ENCODE data around the gene ZNF888. TPM values are rescaled to one million over a fixed set of nuclear protein-coding genes. Genes with fewer than 3 reads are reported as not detected.
A peak's percentile ranks its signal among the peaks of the same experiment; 100 is the strongest.

The ZNF888 gene
- total RNA-seq, 1 donor from 2014 or later, result 11.9 TPM

- intact Hi-C loops (cut with micrococcal nuclease), result loop anchor here (1.0 to 5.0 kb wide), 9 partner anchors 20 to 425 kb away; partner anchors contain the start of genes ZNF160, ZNF320, ZNF468 and ZNF525
- ATAC-seq (ENCODE audit: low read depth) (no peak), DNase-seq (no peak)
- Mint-ChIP-seq H3K36me3 (ENCODE audit: low read depth) (peaks cover 45% of the 10 kb centered on the region), H3K27me3 (no peaks in the 10 kb centered on the region), H3K4me3 (peak overlapping the region; percentile 94), H3K4me1 (peaks cover 31% of the 10 kb centered on the region), H3K9me3 (peaks cover 19% of the 10 kb centered on the region), H3K27ac (peak overlapping the region; percentile 92)
- no peak for TF ChIP-seq CTCF (IDR thresholded peaks at IDR 0.05)
- POLR2A ChIA-PET, result interaction anchor here (0.6 to 1.4 kb wide), 6 partner anchors 19 to 831 kb away, joined by 3 to 9 read pairs (median 6); no protein-coding TSS in a partner anchor
- CTCF ChIA-PET, result no interaction called here
These were observed 38.8 kb upstream of the ZNF888 start for GRCh38 chr19:52961981-52962380.

GRCh38 chr19:52959613-52960295, 36.5 kb upstream of the ZNF888 start:
- Mint-ChIP-seq H3K4me3 (peak overlapping the region; percentile 4), H3K27ac (no peak overlapping the region), H3K9me3 (peaks cover 30% of the 10 kb centered on the region), H3K4me1 (peaks cover 31% of the 10 kb centered on the region), H3K36me3 (ENCODE audit: low read depth) (peaks cover 67% of the 10 kb centered on the region), H3K27me3 (no peaks in the 10 kb centered on the region)
- POLR2A ChIA-PET, result interaction anchor here (1.0 kb wide), 1 partner anchor 373 kb away, joined by 3 read pairs; no protein-coding TSS in a partner anchor
- intact Hi-C loops (cut with micrococcal nuclease), result loop anchor here (5.0 kb wide), 1 partner anchor 422 kb away; no protein-coding TSS in a partner anchor
- CTCF ChIA-PET, result no interaction called here
- DNase-seq (no peak), ATAC-seq (ENCODE audit: low read depth) (no peak)
- no peak for TF ChIP-seq CTCF (IDR thresholded peaks at IDR 0.05)

GRCh38 chr19:52957591-52957990, 34.4 kb upstream of the ZNF888 start:
- Mint-ChIP-seq H3K4me1 (peaks cover 16% of the 10 kb centered on the region), H3K27me3 (no peaks in the 10 kb centered on the region), H3K4me3 (no peak overlapping the region), H3K27ac (no peak overlapping the region), H3K9me3 (peaks cover 36% of the 10 kb centered on the region), H3K36me3 (ENCODE audit: low read depth) (peaks cover 79% of the 10 kb centered on the region)
- ATAC-seq (ENCODE audit: low read depth), result no peak
- ChIA-PET POLR2A (no interaction called here), CTCF (no interaction called here)
- no peak for DNase-seq
- intact Hi-C loops (cut with micrococcal nuclease), result no loop called here
- TF ChIP-seq CTCF (IDR thresholded peaks at IDR 0.05), result no peak

GRCh38 chr19:52956917-52957316, 33.7 kb upstream of the ZNF888 start:
- H3K27me3 Mint-ChIP-seq, result no peaks in the 10 kb centered on the region
- H3K9me3 Mint-ChIP-seq, result peaks cover 42% of the 10 kb centered on the region

More at GRCh38 chr19:52956917-52957316, 33.7 kb upstream of the ZNF888 start:
- Mint-ChIP-seq H3K36me3 (ENCODE audit: low read depth) (peaks cover 80% of the 10 kb centered on the region), H3K4me3 (no peak overlapping the region), H3K4me1 (peaks cover 12% of the 10 kb centered on the region), H3K27ac (no peak overlapping the region)
- intact Hi-C loops (cut with micrococcal nuclease), result no loop called here
- ChIA-PET POLR2A (no interaction called here), CTCF (no interaction called here)
- ATAC-seq (ENCODE audit: low read depth) (no peak), DNase-seq (no peak)
- no peak for TF ChIP-seq CTCF (IDR thresholded peaks at IDR 0.05)

Measured in activated B cell treated with CpG ODN at 0.5 μM for 24 hours (primary cell).